HG03460 (cell line): ENCODE results near the gene RAPGEF2.

Source experiments
- ATAC-seq: cut with Tn5 transposase; IDR thresholded peaks from one replicate; pipeline ENCODE4 v1.9.1; 2021; ENCODE audit not compliant: unreplicated experiment

RAPGEF2 gene

GRCh38 chr4:159195361-159195769 lies 92.5 kb downstream of the RAPGEF2 start:
- ATAC-seq = no peak

- ATAC-seq = no peak
These were observed 94.5 kb downstream of the RAPGEF2 start for GRCh38 chr4:159197260-159197884.

GRCh38 chr4:159197885-159198269 lies 95.0 kb downstream of the RAPGEF2 start:
- no peak for ATAC-seq

- ATAC-seq = no peak
These were observed 96.9 kb downstream of the RAPGEF2 start for GRCh38 chr4:159199826-159200225.

GRCh38 chr4:159201168-159201567 lies 98.3 kb downstream of the RAPGEF2 start:
- no peak for ATAC-seq

- ATAC-seq = no peak
These were observed 101.7 kb downstream of the RAPGEF2 start for GRCh38 chr4:159204566-159204965.

- no peak for ATAC-seq
These were observed 102.6 kb downstream of the RAPGEF2 start for GRCh38 chr4:159205466-159205865.

- peak; percentile 89 for ATAC-seq
These were observed 103.6 kb downstream of the RAPGEF2 start for GRCh38 chr4:159206427-159206871.

- ATAC-seq = no peak
These were observed 106.4 kb downstream of the RAPGEF2 start for GRCh38 chr4:159209249-159209648.

- ATAC-seq = no peak
These were observed 108.1 kb downstream of the RAPGEF2 start for GRCh38 chr4:159210975-159211374.

GRCh38 chr4:159212675-159213293 lies 109.9 kb downstream of the RAPGEF2 start:
- ATAC-seq = no peak

- no peak for ATAC-seq
These were observed 114.0 kb downstream of the RAPGEF2 start for GRCh38 chr4:159216834-159217233.

- no peak for ATAC-seq
These were observed 117.0 kb downstream of the RAPGEF2 start for GRCh38 chr4:159219862-159220261.

GRCh38 chr4:159220353-159220752 lies 117.5 kb downstream of the RAPGEF2 start:
- ATAC-seq = no peak

- no peak for ATAC-seq
These were observed 118.4 kb downstream of the RAPGEF2 start for GRCh38 chr4:159221280-159221679.

GRCh38 chr4:159222043-159222552 lies 119.2 kb downstream of the RAPGEF2 start:
- no peak for ATAC-seq

- no peak for ATAC-seq
These were observed 121.5 kb downstream of the RAPGEF2 start for GRCh38 chr4:159224408-159224807.

- no peak for ATAC-seq
These were observed 124.5 kb downstream of the RAPGEF2 start for GRCh38 chr4:159227378-159227777.

GRCh38 chr4:159227984-159228383 lies 125.1 kb downstream of the RAPGEF2 start:
- no peak for ATAC-seq

- ATAC-seq = no peak
These were observed 126.3 kb downstream of the RAPGEF2 start for GRCh38 chr4:159229164-159229563.

- ATAC-seq = peak; percentile 65
These were observed 129.7 kb downstream of the RAPGEF2 start for GRCh38 chr4:159232465-159233106.

GRCh38 chr4:159235779-159236368 lies 133.0 kb downstream of the RAPGEF2 start:
- no peak for ATAC-seq
